H1 (cell line): ENCODE measurements around the gene GRP. TPM values are rescaled to one million over a fixed set of nuclear protein-coding genes. Genes with fewer than 3 reads are reported as not detected.
A peak's percentile ranks its signal among the peaks of the same experiment; 100 is the strongest.

Source experiments
- CTCF ChIA-PET: fragments of 300-600 bp; sonication (Branson Sonifier 250); formaldehyde crosslinking; loops from one replicate; lab custom pipeline; 2021; ENCODE audit not compliant: partially characterized antibody; lab: Charles Lee
- POLR2A ChIA-PET: fragments of 300-600 bp; sonication (Branson Sonifier 250); formaldehyde crosslinking; loops from one replicate; lab custom pipeline; 2021; ENCODE audit warnings: inconsistent platforms; ENCODE audit not compliant: partially characterized antibody; lab: Charles Lee
- DNase-seq, 2 experiments: peaks; one replicate each; pipeline versions ENCODE4 v3.0.0 to v3.0.0-alpha.2; 2010 to 2022; ENCODE audit warnings: low spot score in 2 of 2, low read depth in 1 of 2, mixed read lengths in 1 of 2
- FAIRE-seq: peaks from 2 replicates; lab custom pipeline; 2011; peaks lifted over from hg19 to GRCh38; lab: Jason Lieb, UNC
- H2AFZ ChIP-seq: 2 replicates; pipeline ENCODE4 v1.8.1; 2012; ENCODE audit warnings: low read length, inconsistent platforms
- H2AK5ac ChIP-seq: 2 replicates; pipeline ENCODE4 v1.6.1; 2013; ENCODE audit warnings: low read depth, low read length
- H2BK120ac ChIP-seq: replicated peaks from 2 replicates; pipeline ENCODE3; 2013; ENCODE audit warnings: low read depth, low read length, inconsistent platforms
- H2BK12ac ChIP-seq: 2 replicates; pipeline ENCODE4 v1.6.1; 2013; ENCODE audit warnings: low read depth, low read length
- H2BK15ac ChIP-seq: 2 replicates; pipeline ENCODE4 v1.6.1; 2013; ENCODE audit warnings: low read length
- H2BK20ac ChIP-seq: 2 replicates; pipeline ENCODE4 v1.6.1; 2013; ENCODE audit warnings: low read length
- H2BK5ac ChIP-seq: 2 replicates; pipeline ENCODE4 v1.6.1; 2013; ENCODE audit warnings: low read depth, low read length
- H3K14ac ChIP-seq: 2 replicates; pipeline ENCODE4 v1.6.1; 2013; ENCODE audit warnings: inconsistent platforms; ENCODE audit not compliant: insufficient read length
- H3K18ac ChIP-seq: 2 replicates; pipeline ENCODE4 v1.6.1; 2013; ENCODE audit warnings: low read length; ENCODE audit errors: extremely low read depth
- H3K23ac ChIP-seq: 2 replicates; pipeline ENCODE4 v1.6.1; 2013; ENCODE audit warnings: inconsistent platforms; ENCODE audit not compliant: insufficient read length
- H3K23me2 ChIP-seq: 2 replicates; pipeline ENCODE4 v1.6.1; 2013; ENCODE audit warnings: low read depth, low read length
- H3K27ac ChIP-seq: 2 replicates; pipeline ENCODE4 v1.6.1; 2011; ENCODE audit warnings: low read depth, low read length, inconsistent platforms
- H3K27me3 ChIP-seq, 4 experiments: replicated peaks in 1 of 4; 1 replicate in 1 of 4; 2 replicates in 3 of 4; pipeline versions ENCODE4 v1.6.1 to v1.8.1; 2011 to 2013; ENCODE audit warnings: low read length in 3 of 4, mild to moderate bottlenecking in 3 of 4, inconsistent platforms in 2 of 4, mixed read lengths in 2 of 4, moderate library complexity in 1 of 4; ENCODE audit not compliant: control insufficient read depth in 3 of 4, insufficient read depth in 3 of 4; ENCODE audit errors: extremely low read depth in 1 of 4
- H3K36me3 ChIP-seq, 4 experiments: 2 replicates each; pipeline versions ENCODE4 v1.6.1 to v1.8.1; 2011 to 2013; ENCODE audit warnings: mild to moderate bottlenecking in 4 of 4, low read length in 3 of 4, moderate library complexity in 2 of 4, control low read depth in 1 of 4, inconsistent platforms in 1 of 4; ENCODE audit not compliant: insufficient read depth in 4 of 4, control insufficient read depth in 2 of 4
- H3K4ac ChIP-seq: replicated peaks from 2 replicates; pipeline ENCODE3; 2013; ENCODE audit warnings: low read length, low read depth, mixed read lengths, inconsistent platforms; ENCODE audit not compliant: insufficient read length
- H3K4me1 ChIP-seq, 4 experiments: replicated peaks in 1 of 4; 1 replicate in 1 of 4; 2 replicates in 3 of 4; pipeline versions ENCODE4 v1.6.1 to v1.8.1; 2011 to 2013; ENCODE audit warnings: low read length in 3 of 4, inconsistent platforms in 2 of 4, mixed read lengths in 1 of 4; ENCODE audit not compliant: insufficient read depth in 4 of 4, control insufficient read depth in 3 of 4
- H3K4me2 ChIP-seq, 2 experiments: 2 replicates each; pipeline versions ENCODE4 v1.6.1 to v1.8.1; 2011 to 2013; ENCODE audit warnings: low read depth in 2 of 2, low read length in 2 of 2, control low read depth in 1 of 2, inconsistent platforms in 1 of 2, mild to moderate bottlenecking in 1 of 2; ENCODE audit not compliant: insufficient read depth in 1 of 2
- H3K4me3 ChIP-seq, 4 experiments: fragments of 200-600, 300-600 bp in 1 of 4; sonication (generic), shearing (Covaris generic), sonication (Bioruptor Twin) in 1 of 4; 2 replicates each; pipeline versions ENCODE4 v1.5.1 to v1.8.1; 2011 to 2016; ENCODE audit warnings: low read length in 4 of 4, low read depth in 3 of 4, control low read depth in 2 of 4, inconsistent platforms in 2 of 4, mild to moderate bottlenecking in 2 of 4, mixed read lengths in 1 of 4, moderate library complexity in 1 of 4; ENCODE audit not compliant: insufficient read depth in 2 of 4; ENCODE audit errors: extremely low read depth in 1 of 4
- H3K56ac ChIP-seq: replicated peaks from 2 replicates; pipeline ENCODE3; 2013; ENCODE audit warnings: low read depth, mild to moderate bottlenecking, mixed read lengths, low read length, inconsistent platforms; ENCODE audit not compliant: insufficient read length
- H3K79me1 ChIP-seq: 2 replicates; pipeline ENCODE4 v1.6.1; 2013; ENCODE audit warnings: low read depth, low read length, control low read depth
- H3K79me2 ChIP-seq, 2 experiments: 2 replicates each; pipeline versions ENCODE4 v1.6.1 to v1.8.1; 2012 to 2013; ENCODE audit warnings: low read length in 2 of 2, mild to moderate bottlenecking in 2 of 2, inconsistent platforms in 1 of 2; ENCODE audit not compliant: insufficient read depth in 2 of 2, control insufficient read depth in 1 of 2
- H3K9ac ChIP-seq, 4 experiments: replicated peaks in 1 of 4; 1 replicate in 1 of 4; 2 replicates in 3 of 4; pipeline versions ENCODE4 v1.6.1 to v1.8.1; 2011 to 2013; ENCODE audit warnings: low read depth in 3 of 4, low read length in 3 of 4, control low read depth in 2 of 4, mild to moderate bottlenecking in 2 of 4, moderate library complexity in 2 of 4, inconsistent platforms in 1 of 4; ENCODE audit errors: extremely low read depth in 1 of 4
- H3K9me3 ChIP-seq, 2 experiments: 2 replicates each; pipeline versions ENCODE4 v1.6.1 to v1.8.1; 2012 to 2013; ENCODE audit warnings: mild to moderate bottlenecking in 2 of 2, moderate library complexity in 2 of 2, control low read depth in 1 of 2, inconsistent platforms in 1 of 2, low read depth in 1 of 2, low read length in 1 of 2, mixed read lengths in 1 of 2; ENCODE audit not compliant: insufficient read depth in 2 of 2
- H4K20me1 ChIP-seq, 2 experiments: replicated peaks in 1 of 2; 2 replicates each; pipeline versions ENCODE3 to v1.8.1; 2011 to 2013; ENCODE audit warnings: inconsistent platforms in 2 of 2, low read length in 2 of 2, mild to moderate bottlenecking in 1 of 2; ENCODE audit not compliant: insufficient read depth in 2 of 2, control insufficient read depth in 1 of 2
- H4K5ac ChIP-seq: 2 replicates; pipeline ENCODE4 v1.6.1; 2013; ENCODE audit warnings: low read length, low read depth, mixed read lengths, inconsistent platforms; ENCODE audit not compliant: insufficient read length
- H4K8ac ChIP-seq: 2 replicates; pipeline ENCODE4 v1.8.0; 2013; ENCODE audit warnings: mild to moderate bottlenecking, moderate library complexity, low read length, inconsistent platforms; ENCODE audit not compliant: insufficient read depth; ENCODE audit errors: extremely low read depth
- H4K91ac ChIP-seq: replicated peaks from 2 replicates; pipeline ENCODE3; 2013; ENCODE audit warnings: low read length, mixed read lengths, inconsistent platforms; ENCODE audit not compliant: insufficient read length
- ASH2L ChIP-seq: fragments of 200-600, 300-600 bp; sonication (generic); IDR thresholded peaks from one replicate; pipeline ENCODE4 v1.7.1; 2017; ENCODE audit warnings: low read length
- ATF3 ChIP-seq: IDR thresholded peaks from 2 replicates; pipeline ENCODE4 v1.6.1; 2011; ENCODE audit warnings: low read depth, mild to moderate bottlenecking, low read length; ENCODE audit not compliant: insufficient read depth
- BRCA1 ChIP-seq: IDR thresholded peaks from 2 replicates; pipeline ENCODE4 v1.6.1; 2012; ENCODE audit warnings: low read depth, low read length, improper control_type of control experiment
- CEBPB ChIP-seq: IDR thresholded peaks from 2 replicates; pipeline ENCODE4 v1.6.1; 2012; ENCODE audit warnings: low read depth, low read length
- EP300 ChIP-seq, 2 experiments: IDR thresholded peaks; 1 replicate in 1 of 2; 2 replicates in 1 of 2; pipeline ENCODE4 v1.6.1; 2011 to 2012; ENCODE audit warnings: low read depth in 2 of 2, low read length in 2 of 2, mild to moderate bottlenecking in 2 of 2, borderline replicate concordance in 1 of 2, inconsistent platforms in 1 of 2, moderate library complexity in 1 of 2
- MAFK ChIP-seq: IDR thresholded peaks from 2 replicates; pipeline ENCODE4 v1.6.1; 2012; ENCODE audit warnings: low read depth, mild to moderate bottlenecking, improper control_type of control experiment, low read length
- MAX ChIP-seq: IDR thresholded peaks from 2 replicates; pipeline ENCODE4 v1.6.1; 2012; ENCODE audit warnings: inconsistent platforms
- NANOG ChIP-seq: IDR thresholded peaks from 2 replicates; pipeline ENCODE4 v1.6.1; 2011; ENCODE audit warnings: low read length, low read depth, mild to moderate bottlenecking, inconsistent platforms; ENCODE audit not compliant: insufficient read depth, poor library complexity, severe bottlenecking
- SP1 ChIP-seq: IDR thresholded peaks from 2 replicates; pipeline ENCODE4 v1.6.1; 2011; ENCODE audit warnings: low read depth, low read length
- TAF1 ChIP-seq: IDR thresholded peaks from 2 replicates; pipeline ENCODE4 v1.6.1; 2011; ENCODE audit warnings: mild to moderate bottlenecking, low read depth, low read length
- TAF7 ChIP-seq: optimal IDR thresholded peaks from 2 replicates; pipeline ENCODE3; 2011; ENCODE audit warnings: low read depth, mild to moderate bottlenecking, inconsistent platforms, low read length, moderate library complexity, borderline replicate concordance
- ZNF274 ChIP-seq: IDR thresholded peaks from 2 replicates; pipeline ENCODE4 v1.7.0; 2012; ENCODE audit warnings: low read length, borderline replicate concordance; ENCODE audit errors: extremely low read depth
- WGBS, 2 experiments: shearing (Covaris generic) in 1 of 2; methylation state at CpG; one replicate each; pipeline versions ENCODE4 v1.1.6 to v1.1.7; 2013 to 2015; ENCODE audit warnings: low lambda C conversion rate in 2 of 2, mixed read lengths in 2 of 2, inconsistent platforms in 1 of 2, low coverage in 1 of 2, missing lambda C conversion rate in 1 of 2; ENCODE audit not compliant: insufficient replicate concordance in 2 of 2, insufficient coverage in 1 of 2, insufficient read length in 1 of 2; ENCODE audit errors: extremely low coverage in 1 of 2, missing lambda C conversion rate in 1 of 2; 5-methylcytosine and 5-hydroxymethylcytosine counted together
- polyA plus RNA-seq, 7 experiments: library from polyadenylated mRNA; depleted of rRNA in 3 of 7; stranded (reverse) in 5 of 7; unstranded in 2 of 7; fragments of >200 nt in 5 of 7; fragments of 200-250 nt in 2 of 7; gene quantifications; 1 replicate in 5 of 7; 2 replicates in 1 of 7; 4 replicates in 1 of 7; pipeline versions ENCODE4 v1.2.1 to v1.2.3, GENCODE V29; 2011 to 2013; ENCODE audit warnings: missing spikeins in 2 of 7, mixed read lengths in 2 of 7
- total RNA-seq: library from RNA; stranded (reverse); fragmentation: NEBNext Ultra II Directional; extraction: Animal tissue kit (Norgen Biotek cat#: 25700); gene quantifications from 2 replicates; pipeline ENCODE4 v1.2.1, GENCODE V29; 2021

Gene GRP
- total and polyA plus RNA-seq, 2 of the 8 experiments (the other 6 are each of a cell fraction or from before 2014, with no cell fraction given), result not detected

- H2BK120ac ChIP-seq, result no peak overlapping the region
- no peak overlapping the region for H2AFZ ChIP-seq
- H3K36me3 ChIP-seq, result no peaks in the 10 kb centered on the region
- no peak overlapping the region for H3K4me3 ChIP-seq
- H3K4ac ChIP-seq, result no peak overlapping the region
- H3K27ac ChIP-seq, result no peak overlapping the region
- H2BK12ac ChIP-seq, result no peak overlapping the region
- TF ChIP-seq ATF3 (no peak), ASH2L (no peak), NANOG (no peak), MAX (no peak), ZNF274 (no peak), TAF1 (no peak), BRCA1 (no peak), CEBPB (no peak), MAFK (no peak), SP1 (no peak), EP300 (IDR thresholded peaks at IDR 0.05; ENCODE audit: borderline replicate concordance in 1 of 2, low read depth in 2 of 2, low read length in 2 of 2) (no peak), TAF7 (no peak)
- CTCF ChIA-PET, result interaction anchor here (1.2 kb wide), 1 partner anchor 10 kb away, joined by 3 read pairs; the partner anchor contains the start of gene GRP
- no peak overlapping the region for H3K9ac ChIP-seq
- no peaks in the 10 kb centered on the region for H3K79me1 ChIP-seq
- POLR2A ChIA-PET, result no interaction called here
- no peak overlapping the region for H2BK15ac ChIP-seq
- no peak for FAIRE-seq
- no peak overlapping the region for H3K14ac ChIP-seq
- H2AK5ac ChIP-seq, result no peak overlapping the region
- no peaks in the 10 kb centered on the region for H3K9me3 ChIP-seq
- no peaks in the 10 kb centered on the region for H3K4me1 ChIP-seq
- peak in 1 of 2 experiments; percentile 31 for DNase-seq
- H3K23me2 ChIP-seq, result no peaks in the 10 kb centered on the region; the same call in 1 of the 2 replicates
- no peak overlapping the region for H2BK20ac ChIP-seq
- H3K56ac ChIP-seq, result no peak overlapping the region
- H3K23ac ChIP-seq, result no peak overlapping the region
- H3K27me3 ChIP-seq, result no peaks in the 10 kb centered on the region
- H4K91ac ChIP-seq, result no peak overlapping the region
- no peak overlapping the region for H4K5ac ChIP-seq
- H2BK5ac ChIP-seq, result no peak overlapping the region
- H3K4me2 ChIP-seq, result no peak overlapping the region
- no peaks in the 10 kb centered on the region for H3K79me2 ChIP-seq
- no peak overlapping the region for H3K18ac ChIP-seq
- no peak overlapping the region for H4K8ac ChIP-seq
- H4K20me1 ChIP-seq, result no peaks in the 10 kb centered on the region
- WGBS, 2 experiments, result 80% methylated on average over 4 of the region's 4 CpGs; no CpG with 5 or more reads in 1 of the 2 experiments
These were observed 9.7 kb upstream of the GRP start for GRCh38 chr18:59210299-59210698.
